Activated CD4-positive, alpha-beta T cell treated with anti-CD3 and anti-CD28 coated beads for 4 hours (primary cell): ENCODE results near the gene DNAJB8.

Source experiments
- DNase-seq, 2 donors: peaks; one replicate each; pipeline ENCODE4 v3.0.0-alpha.2; 2020

The DNAJB8 gene

DNA sequence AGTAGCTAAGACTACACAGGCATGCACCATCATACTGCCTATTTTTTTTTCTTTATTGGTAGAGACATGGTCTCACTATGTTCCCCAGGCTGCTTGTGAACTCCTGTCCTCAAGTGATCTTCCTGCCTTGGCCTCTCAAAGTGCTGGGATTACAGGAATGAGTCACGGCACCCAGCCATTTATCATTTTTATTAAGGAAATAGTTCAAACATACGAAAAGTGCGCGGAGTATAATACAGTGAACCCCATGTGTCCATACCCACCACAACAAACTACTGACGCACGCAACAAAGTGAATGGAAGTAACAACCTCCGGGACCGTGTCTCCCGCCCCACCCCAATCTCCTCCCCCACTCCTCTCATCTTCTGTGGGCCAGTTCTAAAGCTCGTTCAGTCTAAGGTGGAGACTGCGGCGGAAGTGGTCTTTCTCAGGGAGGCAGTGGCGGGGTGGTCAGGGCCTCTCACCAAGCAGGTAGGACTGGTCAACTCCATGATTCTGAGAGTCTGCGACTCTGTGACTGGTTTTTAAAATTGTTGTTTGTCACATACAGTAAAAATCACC, 42.1 kb downstream of the DNAJB8 start:
- DNase-seq: no peak

DNA sequence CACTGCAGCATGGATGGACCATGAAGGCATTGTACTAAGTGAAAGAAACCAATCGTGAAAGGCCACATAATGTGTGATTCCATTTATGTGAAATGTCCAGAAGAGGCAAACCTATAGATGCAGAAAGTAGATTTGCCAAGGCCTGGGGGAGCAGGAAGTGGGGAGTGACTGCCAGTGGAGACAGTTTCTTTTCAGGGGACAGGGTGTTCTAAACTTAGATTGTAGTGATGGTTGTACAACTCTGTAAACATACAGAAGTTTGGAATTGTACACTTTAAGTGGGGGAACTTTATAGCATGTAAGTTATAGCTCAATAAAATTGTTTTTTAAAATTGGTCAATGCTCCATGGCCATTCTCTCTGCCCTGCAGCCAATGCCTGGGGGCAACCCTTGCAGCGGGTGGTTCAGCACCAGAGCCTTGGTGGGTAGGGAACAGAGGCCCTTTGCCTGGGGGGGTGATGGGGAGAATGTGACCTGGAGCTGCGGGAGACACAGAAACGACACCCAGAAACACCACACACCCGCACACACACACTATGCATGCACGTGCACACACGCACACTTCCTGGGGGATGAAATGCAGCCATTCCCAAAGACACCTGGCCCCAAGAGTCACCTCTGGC, 43.1 kb downstream of the DNAJB8 start:
- no peak for DNase-seq

DNA sequence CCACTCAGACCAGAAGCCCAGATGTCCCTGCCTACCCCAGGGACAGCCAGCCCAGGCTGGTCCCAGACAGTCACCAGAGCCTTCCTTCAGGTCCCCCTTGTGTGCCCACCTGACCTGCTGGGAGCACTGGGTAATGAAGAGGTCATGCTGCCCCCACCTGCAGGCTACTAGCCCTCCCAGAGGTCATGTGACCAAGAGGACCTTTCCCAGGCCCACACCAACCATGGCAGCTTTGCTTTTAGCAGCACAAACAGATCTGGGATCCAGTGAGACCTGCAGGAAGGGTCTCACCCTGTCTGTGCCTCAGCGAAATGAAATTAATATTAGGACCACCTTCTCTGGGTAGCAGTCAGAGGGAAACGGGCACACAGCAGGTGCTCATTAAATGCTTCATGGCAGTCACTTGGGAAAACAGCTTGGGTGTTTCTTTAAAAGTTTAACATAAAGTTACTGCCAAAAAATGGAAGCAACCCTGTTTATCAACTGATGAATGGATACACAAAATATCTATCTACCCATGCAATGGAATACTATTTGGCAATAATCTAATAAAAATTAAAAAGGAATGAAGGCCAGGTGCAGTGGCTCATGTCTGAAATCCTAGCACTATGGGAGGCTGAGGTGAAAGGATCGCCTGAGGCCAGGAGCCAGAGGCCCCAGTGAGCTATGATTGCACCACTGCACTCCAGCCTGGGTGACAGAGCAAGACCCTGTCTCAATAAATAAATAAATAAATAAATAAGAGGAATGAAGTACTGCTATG, 43.7 kb downstream of the DNAJB8 start:
- no peak for DNase-seq

DNA sequence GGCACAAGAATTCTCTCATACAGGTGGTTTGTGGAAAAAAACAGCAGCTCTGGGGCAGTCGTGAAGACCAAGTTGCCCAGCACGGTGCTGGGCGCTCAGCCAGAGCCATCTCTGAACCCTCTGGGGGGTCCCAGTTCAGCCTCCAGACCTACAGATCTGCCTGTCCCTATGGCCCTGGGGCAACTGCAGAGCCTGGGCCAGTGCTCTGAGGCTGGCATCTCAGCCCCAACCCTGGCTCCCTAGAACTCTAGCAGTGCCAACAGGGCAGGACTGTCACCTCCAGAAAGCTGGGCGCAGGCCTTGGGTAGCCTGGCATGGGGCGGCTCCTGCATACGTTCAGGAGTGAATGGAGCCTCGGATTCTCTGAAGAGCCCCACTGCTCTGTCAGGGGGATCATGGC, 44.7 kb downstream of the DNAJB8 start:
- DNase-seq: no peak

DNA sequence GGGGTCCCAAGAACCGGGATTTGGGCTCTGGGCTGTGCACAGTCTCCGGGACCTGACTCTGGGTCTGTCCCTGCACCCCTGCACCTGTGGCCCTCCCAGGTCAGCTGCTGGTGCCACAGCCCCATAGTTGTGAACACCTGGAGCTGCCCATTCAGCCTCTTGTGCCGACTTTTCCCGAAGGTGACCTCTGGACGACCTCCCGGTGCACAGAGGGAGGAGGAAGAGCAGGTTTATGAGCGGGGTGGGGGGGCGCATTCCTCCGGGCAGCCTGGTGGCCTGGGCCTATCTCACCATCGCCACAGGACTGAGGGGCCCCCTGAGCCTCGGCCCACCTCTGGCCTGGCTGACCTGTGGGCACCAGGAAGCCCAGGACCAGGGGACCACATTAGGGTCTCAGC, 45.3 kb downstream of the DNAJB8 start:
- DNase-seq: no peak

DNA sequence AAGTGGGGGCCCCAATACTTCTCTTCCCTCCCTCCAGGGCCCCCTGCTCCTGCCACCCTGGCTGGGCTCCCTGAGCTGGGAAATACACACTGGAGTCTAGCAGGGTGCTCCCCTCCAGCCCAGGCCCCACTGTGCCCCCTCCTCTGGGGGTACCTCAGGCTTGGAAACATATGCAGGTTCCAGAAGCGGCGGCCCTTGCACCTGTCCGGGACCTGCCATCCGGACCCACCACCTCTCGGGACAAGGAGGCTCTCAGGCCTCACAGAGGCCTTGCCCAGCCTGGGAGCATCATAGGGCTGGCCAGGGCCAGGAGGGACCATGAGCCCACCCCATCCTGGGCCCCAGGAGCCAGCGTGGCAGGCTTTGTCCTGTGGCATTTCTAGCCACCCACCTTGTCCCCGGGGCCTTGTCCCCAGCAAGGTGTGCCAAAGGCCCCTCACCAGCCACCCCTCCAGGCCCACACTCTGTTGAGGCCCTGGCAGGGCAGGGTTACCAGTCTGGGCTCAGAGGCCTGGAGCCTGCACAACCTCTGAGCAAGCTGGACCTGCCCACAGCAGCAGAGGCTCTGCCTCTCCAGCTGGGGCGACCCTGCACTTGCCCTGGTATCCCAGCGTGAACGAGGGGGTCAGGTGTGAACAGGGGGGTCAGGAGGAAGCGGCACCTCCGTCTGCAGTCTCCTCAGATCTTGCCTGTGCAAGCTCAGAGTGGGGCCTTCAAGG, 45.8 kb downstream of the DNAJB8 start:
- DNase-seq: no peak

DNA sequence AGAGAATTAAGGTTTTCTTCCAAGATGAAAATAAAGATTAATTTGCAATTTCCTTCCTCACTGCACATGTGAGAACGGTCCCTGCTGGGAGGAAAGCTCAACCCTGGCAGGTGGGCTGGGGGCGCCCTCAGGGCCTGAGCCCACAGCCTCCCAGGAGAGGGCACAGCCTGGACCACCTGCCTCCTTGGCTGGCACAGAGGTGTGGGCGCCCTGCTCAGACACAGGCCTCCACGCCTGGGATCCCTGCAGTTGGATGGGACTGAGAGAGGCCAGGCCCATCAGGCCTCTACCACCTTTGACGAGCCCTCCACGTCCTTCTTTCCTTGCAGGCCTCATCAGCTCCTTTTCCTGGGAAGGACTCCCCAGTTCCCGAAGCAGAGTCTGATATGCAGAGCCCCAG, 46.4 kb downstream of the DNAJB8 start:
- no peak for DNase-seq

DNA sequence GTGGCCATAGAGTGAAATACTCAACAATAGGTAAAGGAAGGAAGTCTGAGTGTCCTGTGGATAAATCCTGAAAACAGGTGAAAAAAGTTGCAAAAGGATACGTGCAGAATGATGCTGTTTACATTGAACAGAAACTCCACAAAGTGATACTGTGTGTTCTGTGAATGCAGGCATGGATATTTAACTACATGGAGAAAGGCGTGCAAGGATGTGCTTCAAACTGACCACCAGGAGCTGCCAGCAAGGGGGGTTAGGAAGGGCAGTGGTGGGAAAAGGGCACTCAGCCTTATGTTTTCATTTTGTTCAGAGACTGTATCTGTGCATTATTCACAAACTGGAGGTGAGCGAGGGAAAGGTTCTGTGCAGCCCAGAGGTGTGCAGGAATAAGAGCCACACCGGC, 47.4 kb downstream of the DNAJB8 start:
- DNase-seq: no peak

DNA sequence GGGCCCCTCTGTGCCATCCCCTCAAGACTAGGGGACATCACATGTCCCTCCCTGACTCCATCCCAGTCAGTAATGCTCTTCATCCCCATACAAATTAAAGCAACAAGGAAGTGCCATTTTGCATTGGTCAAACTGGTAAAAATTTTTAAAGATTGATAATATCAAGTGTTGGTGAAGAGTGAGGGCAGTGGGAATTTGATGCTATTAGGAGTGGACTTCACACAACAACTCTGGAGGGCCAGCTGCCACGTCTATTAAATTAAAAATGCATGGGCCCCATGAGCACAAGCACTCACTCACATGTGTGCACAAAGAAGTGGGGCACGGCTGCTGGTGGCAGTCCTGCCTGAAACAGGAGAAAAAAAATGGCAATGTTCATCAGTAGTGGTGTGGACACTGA, 47.8 kb downstream of the DNAJB8 start:
- no peak for DNase-seq

DNA sequence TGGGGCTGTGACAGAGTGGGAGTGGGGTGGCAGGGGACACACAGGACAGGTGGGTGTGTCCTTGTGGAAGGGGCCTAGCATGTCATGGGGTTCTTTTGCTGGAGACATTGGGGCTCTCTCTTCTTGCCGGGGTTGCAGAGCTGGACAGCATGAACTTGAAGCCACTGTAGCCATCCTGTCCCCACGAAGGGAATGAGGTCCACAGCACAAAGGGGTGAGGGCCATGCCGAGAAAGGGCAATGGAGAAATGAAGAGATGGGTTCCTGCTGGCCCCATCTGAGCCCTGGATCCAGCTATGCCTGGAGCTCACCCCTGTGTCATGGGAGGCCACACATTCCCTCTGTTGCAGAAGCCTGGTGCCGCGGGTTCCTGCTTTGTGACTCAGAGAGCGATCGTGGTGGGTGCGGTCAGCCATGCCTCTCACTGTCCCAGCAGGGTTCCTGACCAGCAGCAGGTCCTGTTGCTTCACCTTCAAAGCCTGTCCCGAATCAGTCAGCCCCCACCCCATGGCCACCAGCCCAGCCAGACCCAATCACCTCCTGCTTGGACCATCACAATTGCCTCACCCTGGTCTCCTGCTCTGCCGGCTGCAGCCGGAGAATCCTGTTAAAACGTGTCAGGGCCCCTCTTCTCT, 50.0 kb downstream of the DNAJB8 start:
- DNase-seq: no peak

DNA sequence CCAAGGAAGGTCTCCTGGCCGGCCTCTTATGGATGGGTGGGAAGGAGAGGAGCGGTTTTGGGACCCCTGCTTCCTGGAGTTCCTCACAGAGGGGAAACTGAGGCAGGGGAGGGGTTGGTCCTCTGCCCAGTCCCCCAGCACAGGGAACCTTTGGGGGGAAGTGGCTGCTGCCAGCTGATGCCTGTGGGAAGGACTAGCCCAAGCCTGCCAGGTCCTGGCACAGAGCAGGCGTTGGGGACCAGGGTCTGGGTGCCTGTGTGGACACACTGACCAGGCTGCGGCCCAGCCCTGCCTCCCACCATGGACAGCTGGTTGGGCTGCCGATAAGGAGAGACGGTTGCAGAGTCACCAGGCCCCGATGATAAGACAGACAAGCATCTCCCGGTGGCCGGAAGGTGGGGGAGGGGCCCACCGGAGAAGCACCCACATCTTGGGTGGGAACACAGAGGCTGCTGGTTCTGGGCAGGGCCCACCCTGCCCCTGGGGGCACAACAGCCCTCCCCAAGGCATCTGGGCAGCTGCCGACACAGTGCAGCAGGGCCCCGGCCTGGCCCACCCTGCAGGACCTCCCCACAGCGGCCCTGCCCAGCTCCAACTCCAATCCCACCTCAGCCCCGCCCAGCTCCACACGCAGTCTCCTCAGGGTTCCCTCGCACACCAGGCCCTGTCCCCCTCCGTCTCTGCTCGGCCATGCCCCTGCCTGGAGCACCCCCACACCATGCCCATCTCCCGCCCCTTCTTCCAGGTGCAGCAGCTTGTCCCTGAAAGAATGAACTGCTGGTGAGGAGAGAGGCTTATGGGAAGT, 50.7 kb downstream of the DNAJB8 start:
- no peak for DNase-seq

DNA sequence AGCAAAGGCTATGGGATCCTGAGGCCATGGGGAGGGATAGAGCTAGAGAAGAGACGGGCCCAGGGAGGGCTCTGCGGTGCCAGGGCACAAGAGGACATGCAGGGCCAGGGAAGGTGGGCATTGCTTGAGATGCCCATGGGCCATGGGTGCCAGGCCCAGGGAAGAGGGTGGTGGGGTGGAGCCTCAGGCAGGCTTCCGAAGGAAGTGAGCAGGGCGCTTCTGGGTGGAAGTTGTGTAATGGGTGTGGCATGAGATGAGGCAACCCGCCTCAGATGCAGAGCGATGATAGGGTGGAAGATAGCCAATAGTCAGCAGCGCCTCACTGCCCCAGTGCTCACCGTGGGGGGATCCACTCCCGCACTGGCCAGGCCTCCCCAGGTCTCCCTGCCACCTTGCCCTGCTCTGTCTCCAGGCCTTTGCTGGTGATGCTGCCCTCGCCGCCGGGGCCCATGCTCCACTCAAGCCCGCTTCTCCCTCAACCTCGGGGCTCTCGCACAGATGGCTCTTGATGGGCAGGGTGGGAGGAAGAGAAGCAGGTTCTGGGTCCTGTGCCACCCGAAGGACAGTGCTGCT, 51.4 kb downstream of the DNAJB8 start:
- no peak for DNase-seq

DNA sequence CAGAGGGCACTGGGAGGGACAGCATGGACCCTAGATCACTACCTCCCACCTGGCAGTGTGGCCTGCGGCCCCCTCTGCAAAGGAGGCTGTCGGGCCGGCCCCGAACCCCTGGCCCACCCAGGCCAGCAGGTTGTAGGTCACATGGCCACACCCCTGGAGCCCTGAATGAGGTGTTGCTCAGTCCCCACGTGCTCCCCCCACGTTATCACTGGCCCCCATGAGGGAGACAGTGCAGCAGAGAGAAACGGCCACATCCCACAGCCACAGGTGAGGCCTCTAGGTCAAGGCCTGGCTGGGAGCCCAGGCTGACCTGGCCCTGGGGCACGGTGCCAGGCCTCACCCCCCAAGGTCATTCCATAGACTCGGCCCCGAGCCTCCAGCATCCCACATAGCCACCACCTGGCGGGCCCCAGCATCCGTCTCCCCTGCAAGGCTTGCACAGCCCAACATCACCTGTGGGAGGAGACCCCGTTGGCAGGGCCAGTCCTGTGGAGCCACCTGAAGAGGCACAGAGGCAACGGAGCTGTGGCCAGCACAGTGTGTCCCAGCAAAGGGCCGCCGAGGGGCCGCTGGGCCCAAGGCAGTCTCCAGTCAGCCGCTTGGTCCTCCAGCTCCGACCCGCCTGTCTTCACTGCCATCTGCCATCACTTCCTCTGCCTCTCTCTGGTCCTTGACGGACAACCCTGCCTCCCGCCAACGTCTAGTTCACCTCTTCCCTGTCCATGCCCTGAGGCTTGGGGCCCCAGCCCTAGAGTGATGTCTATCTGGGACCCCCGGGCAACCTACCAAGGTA, 53.1 kb downstream of the DNAJB8 start:
- DNase-seq: no peak

DNA sequence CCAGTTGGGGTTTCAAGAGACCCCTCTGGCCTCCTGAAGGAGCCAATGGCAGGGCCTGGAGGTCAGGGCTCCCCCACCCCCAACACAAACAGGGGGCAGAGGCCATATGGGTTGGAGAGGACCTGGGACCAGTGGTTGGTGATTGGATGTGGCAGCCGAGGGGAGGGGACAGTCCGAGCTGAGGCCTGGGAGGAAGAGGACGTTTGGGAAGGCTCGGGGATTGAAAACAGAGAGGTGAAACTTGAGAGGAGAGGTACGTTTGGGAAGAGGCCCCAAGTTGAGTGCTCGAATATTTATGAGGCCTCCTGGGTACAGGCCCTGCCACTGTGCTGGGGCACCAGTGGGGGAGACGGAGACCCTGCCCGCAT, 53.7 kb downstream of the DNAJB8 start:
- DNase-seq: no peak
